Measurements from ENCODE around the gene SFTPA2.

DNA sequence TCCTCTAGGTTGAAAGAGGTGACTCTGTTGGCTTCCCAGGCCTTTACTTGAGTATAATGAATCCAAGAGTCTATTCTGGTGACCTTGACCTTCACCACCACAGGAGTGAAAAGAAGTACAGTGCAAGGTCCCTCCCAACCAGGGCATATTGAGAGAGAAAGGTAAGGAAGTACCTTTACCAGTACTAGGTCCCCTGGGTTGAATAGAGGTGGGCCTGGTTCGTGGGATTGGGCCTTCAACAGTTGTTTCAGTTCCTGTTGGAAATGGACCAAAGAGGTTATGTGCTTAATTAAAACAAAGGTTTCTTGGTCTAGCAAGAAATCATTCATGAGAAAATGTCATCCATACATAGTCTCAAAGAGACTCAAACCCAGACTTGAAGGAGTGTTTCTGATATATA lies 44.1 kb upstream of the SFTPA2 start:
- TF ChIP-seq CTCF (IDR thresholded peaks at IDR 0.05), result no peak
- no peak for TF ChIP-seq EZH2 (IDR thresholded peaks at IDR 0.05)

All from neural progenitor cell (in vitro differentiated cells).